T-helper 2 cell treated with Interferon-gamma antibody and Interleukin-4, amounts not matched to agents 5 μg/mL and 100 μg/mL, for 36 hours (primary cell): ENCODE measurements around the gene SMAD6.

Experiments
- DNase-seq: peaks from one replicate; pipeline ENCODE4 v3.0.0; 2021; ENCODE audit warnings: low spot score
- H3K27ac Mint-ChIP-seq: one replicate; pipeline ENCODE4 v1.8.0; 2021; ENCODE audit warnings: mild to moderate bottlenecking, mixed read lengths
- H3K27me3 Mint-ChIP-seq: one replicate; pipeline ENCODE4 v1.8.0; 2021; ENCODE audit warnings: low read depth, mixed read lengths
- H3K36me3 Mint-ChIP-seq: one replicate; pipeline ENCODE4 v1.8.0; 2021; ENCODE audit warnings: low read depth, mixed read lengths
- H3K4me1 Mint-ChIP-seq: one replicate; pipeline ENCODE4 v1.8.0; 2021; ENCODE audit warnings: low read depth, mixed read lengths
- H3K4me3 Mint-ChIP-seq: one replicate; pipeline ENCODE4 v1.8.0; 2022; ENCODE audit warnings: mild to moderate bottlenecking, moderate library complexity, mixed read lengths
- H3K9me3 Mint-ChIP-seq: one replicate; pipeline ENCODE4 v1.8.0; 2021; ENCODE audit warnings: mixed read lengths

SMAD6 gene

GRCh38 chr15:66714543-66714981 is 12.5 kb downstream of the SMAD6 start:
- Mint-ChIP-seq H3K27ac (no peak overlapping the region), H3K36me3 (no peaks in the 10 kb centered on the region), H3K4me3 (no peak overlapping the region), H3K27me3 (peaks cover 2% of the 10 kb centered on the region), H3K9me3 (no peaks in the 10 kb centered on the region), H3K4me1 (peaks cover 1% of the 10 kb centered on the region)
- no peak for DNase-seq

- peaks cover 2% of the 10 kb centered on the region for H3K27me3 Mint-ChIP-seq
- no peak overlapping the region for H3K4me3 Mint-ChIP-seq
- H3K4me1 Mint-ChIP-seq, result peaks cover 7% of the 10 kb centered on the region
- no peak overlapping the region for H3K27ac Mint-ChIP-seq
- H3K9me3 Mint-ChIP-seq, result no peaks in the 10 kb centered on the region
- no peak for DNase-seq
- no peaks in the 10 kb centered on the region for H3K36me3 Mint-ChIP-seq
These were observed 13.2 kb downstream of the SMAD6 start for GRCh38 chr15:66715181-66715624.

GRCh38 chr15:66715720-66716655 is 14.0 kb downstream of the SMAD6 start:
- no peak for DNase-seq
- H3K4me3 Mint-ChIP-seq, result no peak overlapping the region
- H3K9me3 Mint-ChIP-seq, result no peaks in the 10 kb centered on the region
- no peaks in the 10 kb centered on the region for H3K36me3 Mint-ChIP-seq
- no peak overlapping the region for H3K27ac Mint-ChIP-seq
- peaks cover 15% of the 10 kb centered on the region for H3K4me1 Mint-ChIP-seq
- H3K27me3 Mint-ChIP-seq, result no peaks in the 10 kb centered on the region

- no peak overlapping the region for H3K27ac Mint-ChIP-seq
- H3K4me3 Mint-ChIP-seq, result no peak overlapping the region
- peaks cover 19% of the 10 kb centered on the region for H3K4me1 Mint-ChIP-seq
- DNase-seq, result no peak
- H3K36me3 Mint-ChIP-seq, result no peaks in the 10 kb centered on the region
- no peaks in the 10 kb centered on the region for H3K27me3 Mint-ChIP-seq
- H3K9me3 Mint-ChIP-seq, result no peaks in the 10 kb centered on the region
These were observed 14.6 kb downstream of the SMAD6 start for GRCh38 chr15:66716656-66717020.

GRCh38 chr15:66718220-66718988 is 16.4 kb downstream of the SMAD6 start:
- H3K36me3 Mint-ChIP-seq, result no peaks in the 10 kb centered on the region
- H3K27me3 Mint-ChIP-seq, result no peaks in the 10 kb centered on the region
- no peaks in the 10 kb centered on the region for H3K9me3 Mint-ChIP-seq
- no peak for DNase-seq
- H3K4me1 Mint-ChIP-seq, result peaks cover 22% of the 10 kb centered on the region
- H3K27ac Mint-ChIP-seq, result no peak overlapping the region
- no peak overlapping the region for H3K4me3 Mint-ChIP-seq

- Mint-ChIP-seq H3K27me3 (no peaks in the 10 kb centered on the region), H3K27ac (peak overlapping the region; percentile 83), H3K4me3 (no peak overlapping the region), H3K9me3 (no peaks in the 10 kb centered on the region), H3K4me1 (peaks cover 22% of the 10 kb centered on the region), H3K36me3 (no peaks in the 10 kb centered on the region)
- DNase-seq, result no peak
These were observed 17.4 kb downstream of the SMAD6 start for GRCh38 chr15:66719471-66719870.

GRCh38 chr15:66720206-66721010 is 18.4 kb downstream of the SMAD6 start:
- H3K9me3 Mint-ChIP-seq, result no peaks in the 10 kb centered on the region
- peak overlapping the region; percentile 83 for H3K27ac Mint-ChIP-seq

GRCh38 chr15:66721020-66721419 is 19.0 kb downstream of the SMAD6 start:
- Mint-ChIP-seq H3K9me3 (no peaks in the 10 kb centered on the region), H3K4me1 (peaks cover 22% of the 10 kb centered on the region), H3K36me3 (no peaks in the 10 kb centered on the region), H3K27me3 (no peaks in the 10 kb centered on the region), H3K4me3 (peak overlapping the region; percentile 49), H3K27ac (peak overlapping the region; percentile 83)
- DNase-seq, result no peak

More at GRCh38 chr15:66720206-66721010, 18.4 kb downstream of the SMAD6 start:
- peak overlapping the region; percentile 49 for H3K4me3 Mint-ChIP-seq
- H3K36me3 Mint-ChIP-seq, result no peaks in the 10 kb centered on the region
- H3K27me3 Mint-ChIP-seq, result no peaks in the 10 kb centered on the region
- H3K4me1 Mint-ChIP-seq, result peaks cover 22% of the 10 kb centered on the region
- peak; percentile 24 for DNase-seq

- Mint-ChIP-seq H3K36me3 (no peaks in the 10 kb centered on the region), H3K27me3 (no peaks in the 10 kb centered on the region), H3K4me1 (peaks cover 22% of the 10 kb centered on the region), H3K27ac (peak overlapping the region; percentile 83), H3K4me3 (no peak overlapping the region), H3K9me3 (no peaks in the 10 kb centered on the region)
- DNase-seq, result no peak
These were observed 19.5 kb downstream of the SMAD6 start for GRCh38 chr15:66721501-66721937.

- H3K4me1 Mint-ChIP-seq, result peaks cover 22% of the 10 kb centered on the region
- no peak for DNase-seq
- H3K36me3 Mint-ChIP-seq, result no peaks in the 10 kb centered on the region
- H3K9me3 Mint-ChIP-seq, result no peaks in the 10 kb centered on the region
- no peaks in the 10 kb centered on the region for H3K27me3 Mint-ChIP-seq
- no peak overlapping the region for H3K4me3 Mint-ChIP-seq
- H3K27ac Mint-ChIP-seq, result no peak overlapping the region
These were observed 19.9 kb downstream of the SMAD6 start for GRCh38 chr15:66721954-66722353.

GRCh38 chr15:66722757-66723540 is 20.9 kb downstream of the SMAD6 start:
- Mint-ChIP-seq H3K4me1 (peaks cover 22% of the 10 kb centered on the region), H3K27ac (no peak overlapping the region), H3K9me3 (no peaks in the 10 kb centered on the region), H3K36me3 (no peaks in the 10 kb centered on the region), H3K4me3 (no peak overlapping the region), H3K27me3 (no peaks in the 10 kb centered on the region)
- DNase-seq, result no peak

- no peak overlapping the region for H3K4me3 Mint-ChIP-seq
- DNase-seq, result no peak
- H3K36me3 Mint-ChIP-seq, result no peaks in the 10 kb centered on the region
- H3K9me3 Mint-ChIP-seq, result no peaks in the 10 kb centered on the region
- no peaks in the 10 kb centered on the region for H3K27me3 Mint-ChIP-seq
- no peak overlapping the region for H3K27ac Mint-ChIP-seq
- peaks cover 22% of the 10 kb centered on the region for H3K4me1 Mint-ChIP-seq
These were observed 22.0 kb downstream of the SMAD6 start for GRCh38 chr15:66723826-66724731.
